HFF-Myc (cell line): ENCODE measurements around the gene NXF1.

Experiments used
- DNase-seq: peaks from one replicate; pipeline ENCODE4 v3.0.0-alpha.2; 2011; ENCODE audit warnings: low read depth; ENCODE audit errors: extremely low read depth
- H3K4me3 ChIP-seq: replicated peaks from 2 replicates; pipeline ENCODE4 v1.5.1; 2011; ENCODE audit warnings: low read depth, mild to moderate bottlenecking, control low read depth, low read length
- TF ChIP-seq, protein P1 (sequence below): IDR thresholded peaks from 2 replicates; pipeline ENCODE4 v1.5.1; 2012; ENCODE audit warnings: mild to moderate bottlenecking, low read depth, low read length, control low read depth; ENCODE audit errors: missing control alignments

NXF1 gene

GRCh38 chr11:62805076-62805892, at the start of gene NXF1:
Gene NXF1 (minus strand): TSS chr11:62805440. CDS start chr11:62805356, 84 bp downstream.
- TF ChIP-seq, protein P1, sequence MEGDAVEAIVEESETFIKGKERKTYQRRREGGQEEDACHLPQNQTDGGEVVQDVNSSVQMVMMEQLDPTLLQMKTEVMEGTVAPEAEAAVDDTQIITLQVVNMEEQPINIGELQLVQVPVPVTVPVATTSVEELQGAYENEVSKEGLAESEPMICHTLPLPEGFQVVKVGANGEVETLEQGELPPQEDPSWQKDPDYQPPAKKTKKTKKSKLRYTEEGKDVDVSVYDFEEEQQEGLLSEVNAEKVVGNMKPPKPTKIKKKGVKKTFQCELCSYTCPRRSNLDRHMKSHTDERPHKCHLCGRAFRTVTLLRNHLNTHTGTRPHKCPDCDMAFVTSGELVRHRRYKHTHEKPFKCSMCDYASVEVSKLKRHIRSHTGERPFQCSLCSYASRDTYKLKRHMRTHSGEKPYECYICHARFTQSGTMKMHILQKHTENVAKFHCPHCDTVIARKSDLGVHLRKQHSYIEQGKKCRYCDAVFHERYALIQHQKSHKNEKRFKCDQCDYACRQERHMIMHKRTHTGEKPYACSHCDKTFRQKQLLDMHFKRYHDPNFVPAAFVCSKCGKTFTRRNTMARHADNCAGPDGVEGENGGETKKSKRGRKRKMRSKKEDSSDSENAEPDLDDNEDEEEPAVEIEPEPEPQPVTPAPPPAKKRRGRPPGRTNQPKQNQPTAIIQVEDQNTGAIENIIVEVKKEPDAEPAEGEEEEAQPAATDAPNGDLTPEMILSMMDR = no peak

DNA sequence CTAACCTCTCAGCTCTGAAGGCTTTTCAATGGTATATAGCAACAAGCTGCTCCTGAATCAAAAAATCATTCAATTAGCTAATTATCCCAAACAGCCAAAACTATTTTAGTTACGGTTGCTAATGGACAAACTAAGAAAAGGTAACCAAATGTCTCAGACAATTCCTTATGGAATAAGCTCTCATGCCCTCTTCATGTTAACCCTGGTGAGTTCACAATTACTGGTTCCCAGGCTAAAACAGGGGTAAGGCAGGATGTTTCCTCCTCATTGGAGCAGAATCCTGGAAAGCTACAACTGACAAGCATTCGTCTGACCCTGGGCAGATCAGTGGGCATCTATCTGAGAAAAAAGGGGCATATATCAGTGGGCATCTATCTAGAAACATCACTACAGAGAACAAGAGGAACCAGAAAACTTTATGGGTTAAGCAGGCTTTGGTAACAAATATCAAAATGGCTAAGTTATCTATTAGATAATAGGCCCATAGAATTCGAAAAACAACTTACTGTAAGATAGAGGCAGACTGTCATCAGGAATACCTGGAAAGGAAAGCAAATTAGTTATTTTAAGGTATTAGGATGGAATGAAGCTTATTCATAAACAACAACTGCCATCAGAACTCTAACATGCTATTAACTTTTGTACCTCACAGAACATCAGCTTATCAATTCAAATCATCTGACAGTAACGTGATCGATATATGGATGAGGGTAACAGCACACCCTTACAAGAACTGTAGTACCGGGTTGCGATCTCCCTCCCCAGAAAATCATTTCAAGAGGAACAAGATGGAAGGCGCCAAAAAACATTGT, 49.0 kb upstream of the NXF1 start:
- TF ChIP-seq, protein P1 = no peak
- DNase-seq = no peak
- H3K4me3 ChIP-seq = peak overlapping the region; percentile 98

More at GRCh38 chr11:62805076-62805892, at the start of gene NXF1:
- DNase-seq = peak; percentile 77
- H3K4me3 ChIP-seq = peak within 1 kb of the TSS; percentile 59

DNA sequence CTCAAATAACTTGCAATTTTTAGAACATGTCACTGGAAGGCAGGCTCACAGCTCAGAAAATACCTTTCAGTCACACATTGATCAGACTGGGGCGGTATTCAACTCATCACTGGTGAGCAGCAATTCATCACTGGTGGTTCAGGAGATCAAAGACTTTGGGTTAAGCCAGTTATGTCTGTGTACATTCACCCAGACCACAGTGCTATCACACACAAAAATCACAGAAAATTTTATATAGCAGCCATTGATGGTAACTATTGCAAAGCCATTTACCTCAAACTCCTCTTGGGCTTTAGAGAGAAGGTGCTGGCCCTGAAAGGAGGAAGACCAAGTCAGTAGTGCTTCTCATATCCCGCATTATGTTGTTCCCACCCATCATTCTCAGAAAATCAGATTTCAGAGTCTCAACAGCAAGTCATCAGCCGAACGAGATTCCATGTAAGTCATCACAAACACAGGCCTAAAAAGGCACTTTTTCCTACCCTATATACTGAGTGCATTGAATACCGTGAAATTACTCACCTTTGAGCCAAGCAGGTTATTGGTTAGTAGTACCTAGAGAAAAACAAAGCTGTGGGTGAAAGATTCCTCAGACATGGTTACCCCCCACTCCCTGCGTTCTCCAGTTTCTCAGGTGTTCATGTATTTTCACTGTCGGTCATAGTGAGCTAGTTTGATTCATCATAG, 48.2 kb upstream of the NXF1 start:
- DNase-seq = no peak

GRCh38 chr11:62852523-62853188, 47.4 kb upstream of the NXF1 start:
- no peak for DNase-seq
- peak overlapping the region; percentile 98 for H3K4me3 ChIP-seq
- TF ChIP-seq, protein P1 = no peak

More for the DNA sequence above, 48.2 kb upstream of the NXF1 start:
- TF ChIP-seq, protein P1 = no peak
- peak overlapping the region; percentile 98 for H3K4me3 ChIP-seq

DNA sequence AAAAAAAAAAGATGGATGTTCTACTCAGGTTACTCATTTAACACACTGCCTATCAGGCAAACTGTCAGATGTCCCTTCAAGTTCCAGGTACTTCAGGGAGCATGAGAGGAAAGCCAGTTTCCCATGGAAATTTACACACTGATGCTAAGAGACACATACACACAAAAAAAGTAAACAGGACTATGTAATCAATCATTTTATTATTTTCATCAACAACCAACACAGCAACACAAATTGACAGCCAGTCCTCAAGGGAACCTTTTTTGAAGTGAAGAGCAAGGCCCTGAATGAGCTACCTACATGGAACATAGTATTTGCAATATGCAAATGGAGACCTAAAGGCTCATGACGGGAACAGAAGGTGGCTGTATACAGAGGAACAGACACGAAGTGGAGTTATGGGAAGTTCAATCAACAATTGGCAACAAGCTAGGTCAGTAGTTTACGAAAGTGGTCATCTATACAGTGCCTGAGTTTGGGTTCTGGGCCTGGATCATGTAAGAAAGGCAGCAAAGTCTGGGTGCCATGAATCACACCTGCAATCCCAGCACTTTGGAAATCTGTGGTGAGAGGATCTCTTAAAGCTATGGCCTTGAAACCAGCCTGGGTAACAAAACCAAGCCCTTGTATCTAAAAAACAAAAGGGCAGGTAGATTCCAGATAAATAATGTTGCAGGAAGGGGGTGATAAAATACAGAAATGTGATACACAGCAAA, 46.7 kb upstream of the NXF1 start:
- peak overlapping the region; percentile 98 for H3K4me3 ChIP-seq
- DNase-seq = no peak
- TF ChIP-seq, protein P1 = no peak
